ENCODE measurements around the gene SMIM21.

SMIM21 gene

GRCh38 chr18:75467851-75468250 lies 40.3 kb upstream of the SMIM21 start:
- no peak for TF ChIP-seq CTCF (conservative IDR thresholded peaks at IDR 0.05; ENCODE audit: low read depth, low read length)
- DNase-seq (ENCODE audit: low read depth): no peak
- H3K4me3 ChIP-seq (ENCODE audit: low read depth, low read length): no peak overlapping the region

- no peak overlapping the region for H3K4me3 ChIP-seq (ENCODE audit: low read depth, low read length)
- no peak for TF ChIP-seq CTCF (conservative IDR thresholded peaks at IDR 0.05; ENCODE audit: low read depth, low read length)
- no peak for DNase-seq (ENCODE audit: low read depth)
These were observed 39.8 kb upstream of the SMIM21 start for GRCh38 chr18:75467281-75467795.

GRCh38 chr18:75464356-75464755 lies 36.9 kb upstream of the SMIM21 start:
- no peak overlapping the region for H3K4me3 ChIP-seq (ENCODE audit: low read depth, low read length)
- no peak for DNase-seq (ENCODE audit: low read depth)
- TF ChIP-seq CTCF (conservative IDR thresholded peaks at IDR 0.05; ENCODE audit: low read depth, low read length): no peak

- no peak for TF ChIP-seq CTCF (conservative IDR thresholded peaks at IDR 0.05; ENCODE audit: low read depth, low read length)
- no peak for DNase-seq (ENCODE audit: low read depth)
- no peak overlapping the region for H3K4me3 ChIP-seq (ENCODE audit: low read depth, low read length)
These were observed 34.8 kb upstream of the SMIM21 start for GRCh38 chr18:75462178-75462832.

- no peak for DNase-seq (ENCODE audit: low read depth)
- no peak for TF ChIP-seq CTCF (conservative IDR thresholded peaks at IDR 0.05; ENCODE audit: low read depth, low read length)
- peak overlapping the region; percentile 64 for H3K4me3 ChIP-seq (ENCODE audit: low read depth, low read length)
These were observed 28.7 kb upstream of the SMIM21 start for GRCh38 chr18:75456199-75456631.

- DNase-seq (ENCODE audit: low read depth): peak; percentile 44
- no peak for TF ChIP-seq CTCF (conservative IDR thresholded peaks at IDR 0.05; ENCODE audit: low read depth, low read length)
- peak overlapping the region; percentile 64 for H3K4me3 ChIP-seq (ENCODE audit: low read depth, low read length)
These were observed 28.0 kb upstream of the SMIM21 start for GRCh38 chr18:75455249-75456198.

Measured in choroid plexus epithelial cell (primary cell).